NCI-H1092 (cell line): Measurements from ENCODE around the gene STX10.
A peak's percentile ranks its signal among the peaks of the same experiment; 100 is the strongest.

ENCODE experiments used
- DNase-seq: peaks from one replicate; lab custom pipeline; 2025; lab: John Stamatoyannopoulos, UW

The STX10 gene

GRCh38 chr19:13100031-13100588, 50.1 kb downstream of the STX10 start:
- no peak for DNase-seq

GRCh38 chr19:13099073-13099999, 50.8 kb downstream of the STX10 start:
- DNase-seq = no peak

- no peak for DNase-seq
Measured at GRCh38 chr19:13098277-13099072, 51.7 kb downstream of the STX10 start.

GRCh38 chr19:13097463-13098258, 52.5 kb downstream of the STX10 start:
- no peak for DNase-seq

GRCh38 chr19:13097033-13097462, 53.1 kb downstream of the STX10 start:
- no peak for DNase-seq

- no peak for DNase-seq
Measured at GRCh38 chr19:13095934-13096927, 53.9 kb downstream of the STX10 start.

GRCh38 chr19:13095393-13095784, 54.8 kb downstream of the STX10 start:
- DNase-seq = no peak

- DNase-seq = no peak
Measured at GRCh38 chr19:13094771-13095392, 55.3 kb downstream of the STX10 start.

GRCh38 chr19:13094106-13094504, 56.1 kb downstream of the STX10 start:
- peak; percentile 26 for DNase-seq
